GM19463 (cell line): ENCODE results near the gene TP53I11.

Experiments
- ATAC-seq: cut with Tn5 transposase; IDR thresholded peaks from one replicate; pipeline ENCODE4 v1.9.1; 2021; ENCODE audit warnings: mild to moderate bottlenecking, moderate library complexity; ENCODE audit not compliant: unreplicated experiment

Gene TP53I11

DNA sequence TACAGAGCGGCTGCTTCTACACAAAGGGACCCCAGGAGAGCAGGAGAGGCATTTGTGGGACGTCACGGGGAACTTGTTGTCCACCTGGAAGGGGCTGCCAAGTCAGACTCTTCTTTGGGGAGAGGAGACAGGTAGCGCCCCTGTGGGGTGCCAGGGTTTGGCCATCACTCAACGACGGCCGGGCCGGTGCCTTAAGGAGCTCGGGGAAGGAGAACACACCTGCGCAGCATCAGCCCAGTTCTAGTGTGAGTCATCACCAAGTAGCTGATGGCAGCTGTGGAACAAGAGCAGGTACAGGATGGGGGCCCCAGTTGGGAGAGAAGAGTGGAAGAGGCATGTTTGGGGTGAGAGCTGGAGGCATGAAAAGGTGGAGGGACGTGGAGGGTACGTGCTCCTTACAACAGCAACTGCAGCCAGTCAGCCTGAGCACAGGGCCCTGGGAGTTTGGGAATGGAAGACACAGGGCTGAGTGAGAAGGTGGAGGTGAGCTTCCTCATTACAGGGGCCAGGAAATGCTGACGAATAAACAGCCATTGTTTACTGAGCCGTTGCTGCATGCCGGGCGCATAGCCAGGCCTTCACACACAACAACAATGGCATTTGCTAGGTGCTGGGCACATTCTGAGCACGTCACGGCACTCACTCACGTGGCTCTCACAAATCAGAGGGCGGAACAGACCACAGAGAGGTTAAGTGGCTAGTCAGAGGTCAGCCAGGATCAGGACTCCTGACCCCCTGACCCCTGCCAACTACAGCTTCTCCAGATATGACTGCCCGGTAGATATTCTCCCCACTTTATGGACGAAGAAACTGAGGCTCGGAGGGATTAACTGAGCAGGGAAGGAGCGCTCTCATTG is 29.1 kb upstream of the TP53I11 start:
- no peak for ATAC-seq

DNA sequence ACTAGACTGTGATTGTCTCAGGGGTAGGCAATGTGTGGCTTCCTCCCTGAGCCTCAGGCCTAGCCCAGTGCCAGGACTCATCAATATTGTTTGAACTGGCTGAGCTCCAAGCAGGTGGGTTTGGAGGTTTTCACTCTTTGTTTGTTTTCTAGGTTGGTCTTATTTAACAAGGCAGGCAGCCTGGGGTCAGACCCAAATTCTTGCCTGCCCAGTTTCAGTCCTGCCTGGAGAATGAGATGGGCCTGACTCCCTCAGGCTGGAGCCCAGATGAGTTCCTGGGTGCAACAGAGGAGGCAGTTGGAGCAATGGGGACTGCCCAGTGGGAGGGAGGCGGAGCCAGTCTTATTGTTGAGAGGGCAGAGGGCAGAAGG is 28.3 kb upstream of the TP53I11 start:
- ATAC-seq: no peak

GRCh38 chr11:44978274-44978960 is 27.7 kb upstream of the TP53I11 start:
- no peak for ATAC-seq

DNA sequence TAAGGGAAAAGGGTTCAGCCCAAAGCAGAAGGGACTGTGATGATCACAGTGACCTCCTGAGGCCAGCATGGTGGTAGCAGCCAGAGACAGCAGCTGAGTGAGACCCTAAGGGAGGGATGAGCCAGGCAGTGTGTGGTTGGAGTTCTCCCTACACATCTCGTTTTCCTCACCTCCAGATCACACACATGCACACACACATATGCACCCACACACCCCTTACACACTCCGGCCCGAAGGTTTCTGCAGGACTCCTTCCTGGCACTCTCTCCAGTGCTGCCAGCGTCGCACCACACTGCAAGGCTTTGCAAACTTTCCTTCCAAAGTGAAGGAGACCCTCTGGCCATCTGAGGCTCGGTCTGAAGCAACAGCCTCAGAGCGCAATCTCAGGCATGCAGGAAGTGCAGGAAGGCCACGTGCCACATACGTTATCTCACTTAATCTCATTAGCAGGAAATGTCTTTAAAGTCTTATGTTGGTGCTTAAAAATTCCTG is 26.9 kb upstream of the TP53I11 start:
- ATAC-seq: no peak

- ATAC-seq: no peak
These were observed 25.9 kb upstream of the TP53I11 start for GRCh38 chr11:44976576-44976975.

DNA sequence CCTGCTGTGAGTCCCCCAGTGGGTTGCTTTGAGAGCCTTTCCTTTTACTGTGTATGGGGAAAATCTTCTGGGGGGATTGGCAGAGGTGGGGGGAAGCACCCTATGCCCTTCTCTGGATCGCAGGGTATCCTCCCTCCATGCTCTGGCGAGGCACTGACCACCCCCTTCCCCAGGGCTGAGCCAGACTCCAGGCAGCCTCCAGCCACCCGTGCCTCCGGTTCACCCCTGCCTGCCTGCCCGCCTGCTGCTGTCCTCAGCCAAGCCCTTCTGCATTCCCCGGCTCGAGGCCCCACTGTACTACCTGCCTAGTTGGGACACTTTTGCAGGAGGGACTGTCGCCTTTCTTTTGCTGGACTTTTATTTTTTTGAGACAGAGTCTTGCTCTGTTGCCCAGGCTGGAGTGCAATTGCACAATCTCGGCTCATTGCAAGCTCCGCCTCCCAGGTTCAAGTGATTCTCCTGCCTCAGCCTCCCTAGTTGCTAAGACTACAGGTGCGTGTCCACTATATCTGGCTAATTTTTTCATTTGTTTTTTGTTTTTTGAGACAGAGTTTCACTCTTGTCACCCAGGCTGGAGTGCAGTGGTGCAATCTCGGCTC is 23.8 kb upstream of the TP53I11 start:
- ATAC-seq: no peak

GRCh38 chr11:44973632-44974401 is 23.1 kb upstream of the TP53I11 start:
- no peak for ATAC-seq

GRCh38 chr11:44972746-44973435 is 22.2 kb upstream of the TP53I11 start:
- no peak for ATAC-seq

- no peak for ATAC-seq
These were observed 20.5 kb upstream of the TP53I11 start for GRCh38 chr11:44971185-44971584.

DNA sequence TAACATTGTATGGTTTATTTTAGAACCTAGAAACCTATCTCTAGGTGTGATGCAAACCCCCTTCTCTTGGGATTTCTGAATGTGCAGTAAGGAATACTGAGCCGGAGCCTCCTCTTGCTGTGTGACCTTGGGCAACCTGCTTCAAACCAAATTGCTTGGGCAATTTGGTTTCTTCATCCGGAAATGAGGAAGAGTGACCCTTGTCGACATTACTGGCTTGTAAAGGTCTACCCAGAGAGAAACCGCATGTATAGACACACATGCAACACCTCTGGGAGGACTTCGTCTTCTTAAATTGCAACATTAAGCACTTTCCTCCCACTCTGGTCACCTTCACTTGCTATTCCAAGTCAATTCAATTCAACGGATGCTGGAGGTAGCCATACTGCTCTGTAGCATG is 19.6 kb upstream of the TP53I11 start:
- ATAC-seq: no peak

DNA sequence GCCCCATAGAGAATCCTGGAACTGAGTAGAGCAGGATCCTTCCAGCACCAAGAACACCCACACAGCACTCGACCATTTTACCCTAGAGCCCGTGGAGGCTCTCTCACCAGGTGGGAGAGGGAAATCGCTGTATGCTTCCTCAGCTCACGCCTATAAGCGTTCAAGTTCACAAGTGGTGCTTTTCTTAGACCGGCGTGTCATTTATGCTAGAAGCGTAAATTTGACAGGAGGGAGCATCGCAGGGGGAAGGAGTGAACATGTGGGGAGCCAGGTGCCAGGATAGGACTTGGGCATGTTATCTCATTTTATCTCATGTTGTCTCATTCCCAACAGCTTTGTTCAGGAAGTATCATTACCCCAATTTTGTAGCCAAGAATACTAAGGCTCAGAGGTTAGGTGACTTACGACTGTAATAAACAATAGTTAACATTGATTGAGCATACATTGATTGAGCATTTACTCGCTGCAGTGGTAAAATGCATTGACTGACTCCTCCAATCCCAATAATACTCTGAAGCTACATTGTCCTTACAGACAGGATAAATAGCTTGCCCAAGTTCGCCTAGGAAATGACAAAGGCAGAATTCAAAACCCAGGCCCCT is 19.1 kb upstream of the TP53I11 start:
- no peak for ATAC-seq

- no peak for ATAC-seq
These were observed 17.8 kb upstream of the TP53I11 start for GRCh38 chr11:44968510-44968909.

- ATAC-seq: no peak
These were observed 17.3 kb upstream of the TP53I11 start for GRCh38 chr11:44967930-44968496.

DNA sequence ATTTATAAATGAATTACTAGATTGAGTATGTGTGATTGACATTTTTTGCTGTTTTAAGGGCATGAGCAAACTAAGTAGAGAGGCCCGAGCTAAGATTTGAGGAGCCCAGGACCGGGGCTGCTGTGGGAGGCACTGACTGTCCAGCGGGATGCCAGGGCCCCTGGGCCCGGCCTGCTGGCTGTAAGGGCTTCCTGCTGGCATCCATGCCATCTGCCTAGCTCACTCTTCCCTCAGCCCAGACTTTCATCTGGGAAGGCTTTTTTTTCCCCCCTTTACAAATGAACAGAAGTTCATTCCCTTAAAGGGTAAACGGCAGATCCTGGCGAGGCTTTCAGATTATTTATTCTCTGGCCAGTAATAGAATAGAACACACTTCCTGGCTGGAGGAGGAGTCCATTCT is 16.0 kb upstream of the TP53I11 start:
- no peak for ATAC-seq

- ATAC-seq: no peak
These were observed 14.0 kb upstream of the TP53I11 start for GRCh38 chr11:44964526-44965209.

- ATAC-seq: no peak
These were observed 13.3 kb upstream of the TP53I11 start for GRCh38 chr11:44963948-44964347.

- no peak for ATAC-seq
These were observed 12.5 kb upstream of the TP53I11 start for GRCh38 chr11:44963136-44963535.

DNA sequence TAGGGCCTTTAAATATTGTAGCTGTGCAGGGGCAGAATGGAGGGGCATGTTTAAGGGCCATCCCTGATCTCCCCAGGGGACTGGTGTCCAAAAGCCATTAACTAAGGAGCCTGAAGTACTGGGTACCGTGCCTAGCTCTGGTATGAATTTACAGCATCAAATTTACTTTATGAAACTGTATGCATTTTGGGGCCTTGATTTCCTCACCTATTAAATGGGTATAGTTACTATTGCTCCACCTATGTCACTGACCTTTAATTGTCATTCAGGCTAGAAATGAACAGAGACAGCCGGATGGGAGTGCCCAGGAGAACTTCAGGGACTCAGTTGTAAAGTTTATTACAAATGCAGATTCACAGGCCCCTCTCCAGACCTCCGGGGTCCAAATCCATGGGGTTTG is 11.8 kb upstream of the TP53I11 start:
- no peak for ATAC-seq

- no peak for ATAC-seq
These were observed 9.6 kb upstream of the TP53I11 start for GRCh38 chr11:44960200-44960845.
